GM18499 (cell line): ENCODE results near the gene CDKN2B-AS1.

ENCODE experiments used
- ATAC-seq: cut with Tn5 transposase; IDR thresholded peaks from one replicate; pipeline ENCODE4 v1.9.1; 2021; ENCODE audit warnings: moderate number of reproducible peaks; ENCODE audit not compliant: insufficient read depth, unreplicated experiment

Gene CDKN2B-AS1

GRCh38 chr9:21982391-21982790, 12.2 kb upstream of the CDKN2B-AS1 start:
- no peak for ATAC-seq

- ATAC-seq: no peak
These were observed 11.6 kb upstream of the CDKN2B-AS1 start for GRCh38 chr9:21982861-21983560.

- ATAC-seq: no peak
These were observed 11.0 kb upstream of the CDKN2B-AS1 start for GRCh38 chr9:21983561-21983935.

GRCh38 chr9:21984101-21984500, 10.5 kb upstream of the CDKN2B-AS1 start:
- ATAC-seq: no peak

GRCh38 chr9:21985964-21986667, 8.5 kb upstream of the CDKN2B-AS1 start:
- no peak for ATAC-seq

DNA sequence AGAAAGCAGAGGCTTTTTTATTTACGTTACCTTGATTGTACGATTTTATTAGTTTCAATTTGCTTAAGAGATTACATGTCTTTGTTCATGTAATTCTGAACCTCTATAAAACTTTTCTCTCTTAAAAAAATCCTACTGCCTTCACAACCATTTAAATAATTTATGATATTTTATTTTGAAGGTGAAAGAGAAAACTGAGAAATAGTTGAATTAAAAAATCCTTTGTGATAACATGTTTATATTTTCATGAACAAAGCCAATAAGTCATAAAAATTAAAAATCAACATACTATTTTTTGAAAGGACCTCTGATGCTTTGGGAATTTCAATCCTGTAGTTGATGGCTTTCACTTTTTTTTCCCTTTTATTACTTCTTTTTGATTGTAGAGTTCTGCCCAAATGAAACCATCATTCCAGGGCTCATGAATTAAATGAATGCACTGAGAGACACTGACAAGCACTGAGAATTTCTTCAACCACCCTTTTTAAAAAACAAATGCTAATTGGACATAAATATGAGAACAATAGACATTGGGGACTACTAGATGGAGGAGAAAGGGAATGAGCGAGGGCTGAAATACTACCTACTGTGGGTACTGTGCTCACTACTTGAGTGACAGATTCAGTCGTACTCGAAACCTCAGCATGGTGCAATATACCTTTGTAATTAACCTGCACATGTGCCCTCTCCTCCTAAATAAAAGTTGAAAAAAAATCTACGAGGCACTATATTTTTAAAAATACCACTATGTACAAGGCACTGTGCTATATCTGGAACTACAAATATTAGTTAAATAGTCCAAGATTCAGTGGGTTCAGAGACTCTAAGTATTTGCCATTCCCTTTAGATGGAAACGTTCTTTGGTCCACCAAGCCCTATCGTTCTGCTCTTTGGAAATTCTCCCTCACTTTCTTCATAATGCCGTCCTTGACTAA, 6.3 kb upstream of the CDKN2B-AS1 start:
- ATAC-seq: no peak

DNA sequence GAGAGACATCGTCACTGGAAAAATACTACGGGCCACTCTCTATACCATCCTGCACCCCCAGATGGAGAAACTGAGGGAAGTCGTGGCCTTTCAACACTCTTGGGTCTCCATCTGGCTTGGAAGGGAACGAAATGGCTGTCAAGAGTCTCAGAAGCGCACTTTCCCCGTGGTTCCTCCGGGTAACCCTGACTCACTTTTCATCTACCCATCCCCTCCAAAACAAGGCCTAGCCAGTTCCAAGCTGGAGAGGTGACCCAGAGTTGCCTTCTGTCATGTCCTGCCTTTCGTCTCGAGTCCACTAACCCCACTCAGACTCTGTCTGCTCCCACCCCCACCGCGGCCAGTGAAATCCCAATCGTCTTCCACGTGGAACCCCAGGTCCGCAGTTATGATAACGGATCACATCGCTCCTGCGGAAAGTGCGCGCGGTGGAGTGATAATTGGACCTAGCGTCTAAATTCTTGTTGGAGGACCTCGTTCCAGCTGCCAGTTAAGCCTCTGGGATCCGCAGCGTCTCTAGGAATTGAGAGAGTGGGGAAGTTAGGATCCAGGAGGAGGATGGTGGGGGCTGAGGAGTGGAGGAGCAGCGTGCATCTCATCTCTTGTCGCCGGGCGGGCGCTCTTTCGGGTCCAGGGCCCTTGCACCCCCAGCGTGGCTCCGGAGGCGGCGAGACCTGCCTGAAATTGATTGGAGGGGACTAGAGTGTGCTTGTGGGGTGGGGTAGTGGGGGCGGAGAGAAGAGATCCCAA, 5.0 kb upstream of the CDKN2B-AS1 start:
- no peak for ATAC-seq

DNA sequence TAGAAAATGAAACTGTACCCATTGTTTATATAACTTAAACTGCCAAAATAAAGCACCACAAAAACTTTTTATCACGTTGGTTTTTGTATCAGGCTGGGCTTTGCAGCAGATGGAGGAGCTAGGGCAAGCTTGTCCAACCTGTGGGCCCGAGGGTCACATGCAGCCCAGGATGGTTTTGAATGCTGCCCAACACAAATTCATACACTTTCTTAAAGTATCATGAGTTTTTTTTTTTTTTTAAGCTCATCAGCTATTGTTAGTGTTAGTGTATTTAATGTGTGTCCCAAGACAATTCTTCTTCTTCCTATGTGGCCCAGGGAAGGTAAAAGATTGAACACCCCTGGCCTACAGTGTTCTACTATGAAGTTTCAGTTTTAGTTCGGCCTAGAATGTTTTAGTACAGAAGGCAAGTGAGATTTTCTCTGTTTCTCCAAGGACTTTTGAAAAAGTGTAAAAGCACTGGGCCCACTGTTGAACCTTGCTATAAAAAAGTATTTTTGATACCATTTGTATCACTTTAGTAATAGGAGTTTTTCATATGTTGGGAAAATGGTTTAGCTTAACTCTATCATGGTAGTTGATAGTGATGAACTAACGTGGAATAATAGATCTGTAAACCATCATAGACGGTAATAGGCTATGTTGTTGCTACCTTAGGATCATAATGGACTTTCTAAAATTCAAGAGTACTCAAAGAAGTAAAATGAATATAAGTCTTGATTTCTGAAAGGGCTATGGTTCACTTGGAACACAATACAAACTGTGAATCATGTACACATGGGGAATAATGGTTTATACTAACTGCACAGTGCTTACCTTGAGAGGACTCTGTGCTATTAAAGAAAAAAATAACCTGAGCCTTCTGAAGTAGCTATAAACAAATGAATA, 3.3 kb upstream of the CDKN2B-AS1 start:
- ATAC-seq: no peak

DNA sequence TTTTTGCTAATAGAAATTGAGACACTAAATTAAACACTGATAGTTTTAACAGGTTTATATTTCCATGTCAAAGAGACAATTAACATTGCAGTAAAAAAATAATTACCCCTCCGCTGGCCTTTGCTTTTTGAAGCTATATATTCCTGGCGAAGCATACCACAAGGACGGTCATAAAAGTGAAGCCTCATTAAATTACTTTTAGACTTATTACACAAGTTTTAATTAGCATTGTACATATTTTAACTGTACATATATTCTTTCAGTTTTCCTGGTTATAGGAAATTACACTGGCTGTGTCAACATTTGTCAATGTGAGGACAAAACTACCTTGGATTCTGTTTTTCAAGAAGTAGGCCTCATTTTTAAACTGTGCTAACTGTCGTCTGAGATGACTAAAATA, 1.6 kb upstream of the CDKN2B-AS1 start:
- no peak for ATAC-seq

GRCh38 chr9:21993893-21994555, 567 bp upstream of the CDKN2B-AS1 start, which contains the start of gene CDKN2A:
CDKN2A (minus strand) TSS chr9:21994392.
- ATAC-seq: peak; percentile 26

GRCh38 chr9:21995006-21995665, 545 bp downstream of the CDKN2B-AS1 start:
- peak; percentile 75 for ATAC-seq

GRCh38 chr9:21995666-21996398, 1.2 kb downstream of the CDKN2B-AS1 start:
- ATAC-seq: no peak

DNA sequence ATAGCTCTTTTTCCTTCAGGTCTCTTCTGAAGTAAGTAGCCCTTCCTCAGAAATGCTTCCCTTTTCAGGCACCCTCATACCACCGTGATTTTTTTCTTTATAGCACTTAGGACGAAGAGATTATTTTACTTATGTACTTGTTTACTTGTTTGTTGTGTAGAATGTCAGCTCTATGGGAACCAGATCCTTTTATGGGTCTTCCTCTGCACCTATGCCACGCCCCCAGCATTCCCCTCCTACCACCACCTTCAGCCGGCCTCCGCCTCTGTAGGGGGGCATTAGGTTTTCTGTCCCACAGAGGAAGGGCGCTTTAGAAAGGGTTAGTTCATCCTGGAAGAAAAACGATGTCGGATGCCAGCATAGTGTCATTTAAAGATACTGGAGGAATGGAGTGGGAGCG, 1.8 kb downstream of the CDKN2B-AS1 start:
- ATAC-seq: no peak

DNA sequence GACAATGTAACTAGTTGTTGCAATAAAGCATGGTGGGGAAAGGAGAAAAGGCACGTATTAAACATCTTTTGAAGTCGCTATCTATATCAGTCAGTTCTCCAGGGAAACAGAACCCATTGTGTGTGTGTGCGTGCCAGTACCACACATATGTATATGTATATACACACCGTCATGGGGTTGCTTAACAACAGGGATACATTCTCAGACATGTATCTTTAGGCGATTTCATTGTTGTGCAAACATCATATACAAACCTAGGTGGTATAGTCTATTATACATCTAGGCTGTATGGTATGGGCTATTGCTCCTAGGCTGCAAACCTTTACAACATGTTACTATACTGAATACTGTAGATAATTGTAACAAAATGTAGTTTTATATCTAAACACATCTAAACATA, 2.3 kb downstream of the CDKN2B-AS1 start:
- no peak for ATAC-seq

GRCh38 chr9:21997480-21997879, 2.9 kb downstream of the CDKN2B-AS1 start:
- no peak for ATAC-seq

GRCh38 chr9:21998026-21998425, 3.4 kb downstream of the CDKN2B-AS1 start:
- ATAC-seq: no peak

DNA sequence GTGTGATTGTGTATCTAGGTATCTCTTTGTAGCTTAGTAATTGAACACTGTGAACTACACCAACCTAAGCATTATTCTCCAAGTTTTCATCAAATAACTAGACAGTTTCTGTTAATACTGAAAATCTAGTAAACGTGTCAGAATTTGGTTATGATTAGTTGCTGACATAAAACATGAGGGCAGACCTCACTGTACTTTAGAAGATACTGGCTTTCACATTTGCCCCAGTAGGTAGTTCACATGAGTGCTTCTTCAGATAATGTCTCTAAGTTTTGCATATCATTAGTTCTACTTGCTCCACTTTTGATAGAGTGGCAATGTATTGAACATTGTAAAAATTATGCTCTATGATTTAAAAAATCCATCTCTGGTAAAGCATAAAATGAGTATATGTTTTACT, 7.4 kb downstream of the CDKN2B-AS1 start:
- no peak for ATAC-seq
